Smooth muscle cell (in vitro differentiated cells): ENCODE results near the gene DOK3. TPM values are rescaled to one million over a fixed set of nuclear protein-coding genes. Genes with fewer than 3 reads are reported as not detected.

Experiments
- DNase-seq: peaks from one replicate; lab custom pipeline; 2025; ENCODE audit not compliant: unreplicated experiment; lab: John Stamatoyannopoulos, UW
- H2AFZ ChIP-seq: fragments of 200-600 bp; sonication (generic); 2 replicates; pipeline ENCODE4 v1.6.0; 2016; ENCODE audit warnings: antibody characterized with exemption, low read depth, mild to moderate bottlenecking
- H3F3A ChIP-seq: fragments of 200-600 bp; sonication (generic); 2 replicates; pipeline ENCODE4 v1.6.0; 2017; ENCODE audit warnings: antibody characterized with exemption, low read depth
- H3K27ac ChIP-seq: fragments of 200-600 bp; sonication (generic); 2 replicates; pipeline ENCODE4 v1.5.1; 2016; ENCODE audit warnings: low read depth, mild to moderate bottlenecking
- H3K27me3 ChIP-seq: fragments of 200-600 bp; sonication (generic); 2 replicates; pipeline ENCODE4 v1.6.1; 2016; ENCODE audit warnings: low read depth, mild to moderate bottlenecking
- H3K36me3 ChIP-seq: fragments of 200-600 bp; sonication (generic); 2 replicates; pipeline ENCODE4 v1.5.1; 2016; ENCODE audit warnings: low read depth
- H3K4me1 ChIP-seq: fragments of 200-600 bp; sonication (generic); 2 replicates; pipeline ENCODE4 v1.5.1; 2016; ENCODE audit warnings: low read depth
- H3K4me2 ChIP-seq: fragments of 200-600 bp; sonication (generic); 2 replicates; pipeline ENCODE4 v1.6.0; 2016; ENCODE audit warnings: mild to moderate bottlenecking
- H3K4me3 ChIP-seq: fragments of 200-600 bp; sonication (generic); 2 replicates; pipeline ENCODE4 v1.5.1; 2016; ENCODE audit warnings: mild to moderate bottlenecking
- H3K79me2 ChIP-seq: fragments of 200-600 bp; sonication (generic); 2 replicates; pipeline ENCODE4 v1.6.0; 2016; ENCODE audit warnings: low read depth, mild to moderate bottlenecking
- H3K9ac ChIP-seq: fragments of 200-600 bp; sonication (generic); 2 replicates; pipeline ENCODE4 v1.6.0; 2016; ENCODE audit warnings: low read depth
- H3K9me3 ChIP-seq: fragments of 200-600 bp; sonication (generic); replicated peaks from 2 replicates; pipeline ENCODE4 v1.5.1; 2016; ENCODE audit warnings: low read depth
- H4K20me1 ChIP-seq: fragments of 200-600 bp; sonication (generic); 2 replicates; pipeline ENCODE4 v1.6.0; 2016; ENCODE audit warnings: low read depth
- CTCF ChIP-seq: fragments of 200-600 bp; sonication (generic); IDR thresholded peaks from 2 replicates; pipeline ENCODE4 v1.5.1; 2017; ENCODE audit warnings: borderline replicate concordance, mild to moderate bottlenecking, antibody characterized with exemption; ENCODE audit not compliant: insufficient read depth, poor library complexity, severe bottlenecking
- WGBS: methylation state at CpG from one replicate; pipeline ENCODE4 v1.1.7; 2016; ENCODE audit warnings: low lambda C conversion rate; 5-methylcytosine and 5-hydroxymethylcytosine counted together
- polyA plus RNA-seq: library from polyadenylated mRNA; unstranded; fragments of >200 nt; fragmentation: Nextera tagmentation; extraction: Ambion mirVana; gene quantifications from 2 replicates; pipeline ENCODE4 v1.2.1, GENCODE V29; 2016
- total RNA-seq: library from RNA; depleted of rRNA; stranded (reverse); fragments of >200 nt; gene quantifications from 2 replicates; pipeline ENCODE4 v1.2.3, GENCODE V29; 2014

Gene DOK3
- total and polyA plus RNA-seq, 2 experiments from 2014 or later: 0.58 to 1.4 TPM

GRCh38 chr5:177513500-177513899 lies 3.9 kb upstream of the DOK3 start:
- H3K79me2 ChIP-seq: peaks cover 20% of the 10 kb centered on the region
- H3K4me2 ChIP-seq: no peak overlapping the region
- H2AFZ ChIP-seq: no peak overlapping the region
- 95% methylated on average over 15 of the region's 15 CpGs for WGBS
- no peaks in the 10 kb centered on the region for H3K36me3 ChIP-seq
- H3K27me3 ChIP-seq: no peaks in the 10 kb centered on the region
- no peak overlapping the region for H3K9ac ChIP-seq
- no peaks in the 10 kb centered on the region for H3K9me3 ChIP-seq
- H3K27ac ChIP-seq: no peak overlapping the region
- DNase-seq: no peak
- no peak for TF ChIP-seq CTCF
- H3K4me1 ChIP-seq: peaks cover 7% of the 10 kb centered on the region
- no peak overlapping the region for H3K4me3 ChIP-seq
- no peaks in the 10 kb centered on the region for H3F3A ChIP-seq
- no peaks in the 10 kb centered on the region for H4K20me1 ChIP-seq

- Histone ChIP-seq H3K27ac (no peak overlapping the region), H3K4me3 (no peak overlapping the region), H3K79me2 (peaks cover 20% of the 10 kb centered on the region), H3K36me3 (no peaks in the 10 kb centered on the region), H3F3A (no peaks in the 10 kb centered on the region), H3K27me3 (no peaks in the 10 kb centered on the region), H3K9ac (no peak overlapping the region), H2AFZ (no peak overlapping the region), H3K9me3 (no peaks in the 10 kb centered on the region), H3K4me1 (peaks cover 7% of the 10 kb centered on the region), H4K20me1 (no peaks in the 10 kb centered on the region), H3K4me2 (no peak overlapping the region)
- no peak for DNase-seq
- 89% methylated on average over 16 of the region's 16 CpGs for WGBS
- no peak for TF ChIP-seq CTCF
These were observed 3.2 kb upstream of the DOK3 start for GRCh38 chr5:177512736-177513380.

- DNase-seq: no peak
- no peaks in the 10 kb centered on the region for H3K27me3 ChIP-seq
- no peak overlapping the region for H3K4me2 ChIP-seq
- no peaks in the 10 kb centered on the region for H3F3A ChIP-seq
- H3K4me1 ChIP-seq: peaks cover 7% of the 10 kb centered on the region
- H3K4me3 ChIP-seq: no peak overlapping the region
- no peaks in the 10 kb centered on the region for H3K9me3 ChIP-seq
- H4K20me1 ChIP-seq: no peaks in the 10 kb centered on the region
- H3K36me3 ChIP-seq: no peaks in the 10 kb centered on the region
- no peak overlapping the region for H3K27ac ChIP-seq
- 98% methylated on average over 31 of the region's 34 CpGs for WGBS
- no peak overlapping the region for H3K9ac ChIP-seq
- TF ChIP-seq CTCF: no peak
- H2AFZ ChIP-seq: no peak overlapping the region
- peaks cover 20% of the 10 kb centered on the region for H3K79me2 ChIP-seq
These were observed 2.4 kb upstream of the DOK3 start for GRCh38 chr5:177511796-177512675.

- no peaks in the 10 kb centered on the region for H3K27me3 ChIP-seq
- TF ChIP-seq CTCF: no peak
- no peak overlapping the region for H3K4me3 ChIP-seq
- no peak overlapping the region for H3K27ac ChIP-seq
- no peak overlapping the region for H3K9ac ChIP-seq
- DNase-seq: no peak
- H3F3A ChIP-seq: no peaks in the 10 kb centered on the region
- WGBS: 100% methylated on average over 5 of the region's 5 CpGs
- no peaks in the 10 kb centered on the region for H3K36me3 ChIP-seq
- H3K4me1 ChIP-seq: peaks cover 7% of the 10 kb centered on the region
- no peaks in the 10 kb centered on the region for H3K9me3 ChIP-seq
- H4K20me1 ChIP-seq: no peaks in the 10 kb centered on the region
- no peak overlapping the region for H3K4me2 ChIP-seq
- H3K79me2 ChIP-seq: peaks cover 16% of the 10 kb centered on the region
- H2AFZ ChIP-seq: no peak overlapping the region
These were observed 1.6 kb upstream of the DOK3 start for GRCh38 chr5:177511181-177511580.
